Measurements from ENCODE around the gene ENTPD8.

The ENTPD8 gene

DNA sequence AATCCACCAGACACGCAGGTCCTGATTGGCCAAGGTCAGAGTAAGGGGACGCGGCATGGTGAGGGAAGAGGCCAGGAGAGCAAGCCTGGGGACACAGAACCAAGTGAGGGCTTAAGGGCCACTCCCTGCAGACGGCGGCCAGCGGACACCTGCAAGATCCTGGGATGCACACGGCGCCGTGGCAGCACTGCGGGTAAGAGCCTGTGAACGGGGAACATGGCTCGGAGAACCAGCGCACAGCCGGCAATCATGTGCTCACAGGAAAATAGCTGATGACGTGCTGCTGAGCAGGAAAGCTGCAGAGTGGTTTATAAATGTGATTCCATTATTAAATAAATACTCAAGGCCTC, 45.0 kb upstream of the ENTPD8 start:
- no peak overlapping the region for H3K4me3 ChIP-seq (ENCODE audit: low read depth, low read length)
- no peak for DNase-seq (ENCODE audit: low read depth)
- TF ChIP-seq, protein P1, sequence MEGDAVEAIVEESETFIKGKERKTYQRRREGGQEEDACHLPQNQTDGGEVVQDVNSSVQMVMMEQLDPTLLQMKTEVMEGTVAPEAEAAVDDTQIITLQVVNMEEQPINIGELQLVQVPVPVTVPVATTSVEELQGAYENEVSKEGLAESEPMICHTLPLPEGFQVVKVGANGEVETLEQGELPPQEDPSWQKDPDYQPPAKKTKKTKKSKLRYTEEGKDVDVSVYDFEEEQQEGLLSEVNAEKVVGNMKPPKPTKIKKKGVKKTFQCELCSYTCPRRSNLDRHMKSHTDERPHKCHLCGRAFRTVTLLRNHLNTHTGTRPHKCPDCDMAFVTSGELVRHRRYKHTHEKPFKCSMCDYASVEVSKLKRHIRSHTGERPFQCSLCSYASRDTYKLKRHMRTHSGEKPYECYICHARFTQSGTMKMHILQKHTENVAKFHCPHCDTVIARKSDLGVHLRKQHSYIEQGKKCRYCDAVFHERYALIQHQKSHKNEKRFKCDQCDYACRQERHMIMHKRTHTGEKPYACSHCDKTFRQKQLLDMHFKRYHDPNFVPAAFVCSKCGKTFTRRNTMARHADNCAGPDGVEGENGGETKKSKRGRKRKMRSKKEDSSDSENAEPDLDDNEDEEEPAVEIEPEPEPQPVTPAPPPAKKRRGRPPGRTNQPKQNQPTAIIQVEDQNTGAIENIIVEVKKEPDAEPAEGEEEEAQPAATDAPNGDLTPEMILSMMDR (conservative IDR thresholded peaks at IDR 0.05; ENCODE audit: low read depth, low read length) = no peak

DNA sequence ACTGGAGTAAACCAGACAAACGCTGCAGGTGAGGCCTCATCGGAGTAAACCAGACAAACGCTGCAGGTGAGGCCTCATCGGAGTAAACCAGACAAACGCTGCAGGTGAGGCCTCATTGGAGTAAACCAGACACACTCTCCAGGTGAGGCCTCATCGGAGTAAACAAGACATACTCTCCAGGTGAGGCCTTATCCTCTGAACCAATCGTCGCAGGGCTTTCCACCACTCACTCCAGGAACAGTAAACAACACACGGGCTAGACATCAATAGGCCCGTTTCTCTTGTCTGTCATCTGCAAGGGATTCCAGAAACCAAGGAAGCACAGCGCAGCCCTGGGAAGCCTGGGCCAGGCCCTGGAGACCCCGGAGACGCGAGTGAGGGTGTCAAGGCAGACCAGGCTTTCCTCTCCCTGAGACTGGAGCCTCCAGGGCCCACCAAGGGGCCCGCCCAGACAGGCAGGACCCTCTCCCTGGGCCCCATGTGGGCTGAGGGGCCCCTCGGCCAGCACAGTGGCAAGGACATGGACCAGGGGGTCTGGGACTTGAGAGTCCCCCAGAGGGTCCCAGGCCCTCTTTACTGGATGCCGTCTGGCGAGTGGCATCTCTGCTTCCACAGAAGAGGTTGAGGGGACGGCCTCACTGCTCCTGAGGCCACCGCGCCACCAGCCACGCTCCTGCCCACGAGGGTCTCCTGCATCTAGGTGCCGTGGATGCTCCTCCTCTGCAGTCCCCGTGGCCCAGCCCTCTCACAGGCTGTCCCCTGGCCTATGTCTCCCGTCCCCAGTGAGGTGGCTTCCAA, 44.4 kb upstream of the ENTPD8 start:
- H3K4me3 ChIP-seq (ENCODE audit: low read depth, low read length) = no peak overlapping the region
- DNase-seq (ENCODE audit: low read depth) = no peak
- TF ChIP-seq, protein P1 (conservative IDR thresholded peaks at IDR 0.05; ENCODE audit: low read depth, low read length) = no peak

DNA sequence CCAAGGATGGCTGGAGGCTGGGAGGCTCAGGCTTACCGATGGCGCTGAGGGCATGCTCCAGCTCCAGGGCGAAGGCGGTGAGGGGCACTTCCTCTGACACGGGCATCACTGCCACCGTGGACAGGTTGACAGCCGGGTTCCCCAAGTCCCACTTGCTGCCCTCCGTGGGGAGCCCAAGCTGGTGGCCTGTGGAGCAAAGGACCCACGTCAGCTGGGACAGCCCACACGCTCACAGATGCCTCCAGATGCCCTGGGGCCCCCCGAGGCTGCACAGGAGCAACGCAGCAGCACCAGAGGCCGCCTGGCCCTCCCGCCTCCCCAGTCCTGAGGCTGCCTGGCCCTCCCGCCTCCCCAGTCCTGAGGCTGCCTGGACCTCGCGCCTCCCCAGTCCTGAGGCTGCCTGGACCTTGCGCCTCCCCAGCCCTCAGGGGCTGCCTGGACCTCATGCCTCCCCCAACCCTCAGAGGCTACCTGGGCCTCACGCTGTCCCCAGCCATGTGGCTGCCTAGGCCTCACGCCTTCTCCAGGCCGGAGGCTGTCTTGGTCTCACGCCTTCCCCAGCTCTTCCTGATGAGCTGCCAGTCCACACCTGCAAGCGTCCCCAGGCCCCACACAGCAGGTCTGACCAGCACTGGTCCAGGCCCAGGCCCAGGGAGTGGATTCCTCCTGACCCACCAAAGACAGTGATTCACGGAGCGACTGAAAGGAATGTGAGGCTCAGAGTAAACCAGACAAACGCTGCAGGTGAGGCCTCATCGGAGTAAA, 43.6 kb upstream of the ENTPD8 start:
- DNase-seq (ENCODE audit: low read depth) = no peak
- no peak overlapping the region for H3K4me3 ChIP-seq (ENCODE audit: low read depth, low read length)
- TF ChIP-seq, protein P1 (conservative IDR thresholded peaks at IDR 0.05; ENCODE audit: low read depth, low read length) = no peak

DNA sequence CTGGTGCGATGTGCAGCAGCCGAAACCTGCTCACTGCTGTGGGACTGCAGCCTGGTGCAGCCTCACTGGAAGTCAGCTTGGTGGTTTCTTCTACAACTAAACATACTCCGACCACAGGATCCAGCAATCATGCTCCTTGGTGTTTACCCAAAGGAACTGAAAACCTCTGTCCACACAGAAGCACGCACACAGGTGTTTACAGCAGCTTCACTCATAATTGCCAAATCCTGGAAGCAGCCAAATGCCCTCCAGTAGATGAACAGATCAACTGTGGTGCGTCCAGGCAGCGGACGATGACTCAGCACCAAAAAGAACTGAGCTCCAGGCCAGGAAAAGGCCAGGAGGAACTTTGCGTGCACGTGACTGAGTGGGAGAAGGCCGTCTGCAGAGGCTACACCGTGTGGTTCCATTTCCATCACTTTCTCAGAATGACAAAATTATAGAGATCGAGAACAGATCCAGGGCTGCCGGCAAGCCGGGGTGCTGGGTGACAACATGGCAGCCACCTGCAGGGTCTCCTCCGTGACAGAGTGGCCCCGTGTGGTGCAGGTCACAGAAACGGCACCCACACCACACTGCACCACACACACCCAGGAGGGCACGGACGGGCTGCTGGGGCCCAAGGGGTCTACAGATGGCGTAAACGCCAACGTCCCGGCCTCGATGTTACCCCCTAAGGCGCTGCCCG, 41.1 kb upstream of the ENTPD8 start:
- H3K4me3 ChIP-seq (ENCODE audit: low read depth, low read length) = no peak overlapping the region
- TF ChIP-seq, protein P1 (conservative IDR thresholded peaks at IDR 0.05; ENCODE audit: low read depth, low read length) = no peak
- peak; percentile 84 for DNase-seq (ENCODE audit: low read depth)

DNA sequence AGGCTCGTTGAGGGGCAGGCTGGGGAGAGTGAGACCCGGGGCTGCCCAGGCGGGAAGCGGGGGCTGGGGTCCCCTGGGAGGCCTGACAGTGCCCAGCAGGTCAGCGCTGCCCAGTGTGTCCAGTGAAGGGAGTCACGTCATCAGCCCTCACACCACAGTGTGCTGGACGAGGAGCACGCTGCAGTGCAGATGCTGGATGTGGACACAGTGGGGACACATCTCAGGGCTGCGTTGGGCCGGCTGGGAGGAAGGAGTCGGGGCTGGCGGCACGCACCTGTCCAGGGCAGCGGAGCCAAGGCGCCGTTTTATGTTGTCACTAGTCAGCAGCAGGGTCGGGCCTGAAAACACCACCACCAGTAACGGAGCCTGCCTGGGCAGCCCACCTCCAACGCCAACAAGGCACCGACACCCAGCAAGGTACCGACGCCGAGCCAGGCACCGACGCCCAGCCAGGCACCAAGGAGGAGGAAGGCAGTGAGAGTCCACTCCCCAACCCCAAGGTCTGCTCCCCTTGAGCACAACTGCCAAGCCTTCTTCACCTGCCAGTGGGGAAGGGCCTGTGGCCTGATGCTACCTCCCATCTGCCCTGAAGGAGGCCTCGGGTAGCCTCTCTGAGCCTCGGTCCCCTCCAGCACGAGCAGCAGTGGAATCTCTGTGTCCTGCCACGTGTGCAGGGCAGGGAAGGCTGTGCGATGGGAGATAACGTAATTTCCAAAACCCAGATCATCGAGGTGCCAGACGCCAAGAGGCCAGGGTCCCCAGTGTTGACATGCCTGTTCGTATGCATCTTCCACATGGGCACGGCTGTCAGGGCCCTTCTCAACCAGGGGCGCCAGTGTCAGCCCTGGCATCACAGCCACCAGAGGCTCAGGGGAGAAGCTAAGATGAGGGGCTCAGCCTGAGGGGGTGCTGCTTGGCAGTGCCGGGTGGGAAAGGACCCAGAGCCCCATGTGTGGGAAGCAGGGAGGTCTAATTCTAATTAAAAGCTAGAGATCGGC, 39.8 kb upstream of the ENTPD8 start:
- no peak for DNase-seq (ENCODE audit: low read depth)
- TF ChIP-seq, protein P1 (conservative IDR thresholded peaks at IDR 0.05; ENCODE audit: low read depth, low read length) = no peak
- H3K4me3 ChIP-seq (ENCODE audit: low read depth, low read length) = no peak overlapping the region
